GM18520 (cell line): ENCODE data around the gene CLCN1.
"Not testable (repeated sequence)": the region's sequence is repeated elsewhere in the genome, so short reads cannot be mapped to it uniquely, and the experiment has no call there.

Experiments used
- ATAC-seq: cut with Tn5 transposase; IDR thresholded peaks from one replicate; pipeline ENCODE4 v1.9.1; 2021; ENCODE audit not compliant: unreplicated experiment

The CLCN1 gene

GRCh38 chr7:143315776-143316175 lies at the start of gene CLCN1:
Gene CLCN1 (plus strand): TSS chr7:143316111. CDS start chr7:143316213, 102 bp downstream.
- no peak for ATAC-seq

DNA sequence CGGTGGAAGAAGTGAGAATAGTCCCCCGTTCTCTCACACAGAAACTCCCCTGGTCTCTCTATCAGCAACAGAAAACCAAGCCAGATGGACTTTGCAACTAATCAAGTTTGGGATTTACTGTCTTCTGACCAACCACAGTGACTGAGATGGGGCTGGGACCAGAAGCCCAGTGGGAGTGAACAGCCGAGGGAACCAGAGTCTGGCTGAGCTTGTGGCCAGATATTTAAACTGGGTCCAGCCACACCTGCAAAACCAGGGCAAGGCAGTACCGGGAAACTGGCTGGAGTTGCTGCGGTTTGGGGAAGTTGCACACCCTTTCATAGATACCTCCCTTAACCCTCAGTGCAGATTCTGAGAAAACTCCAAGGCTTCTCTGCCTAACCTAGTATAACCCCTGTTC lies 46.7 kb upstream of the CLCN1 start:
- no peak for ATAC-seq

GRCh38 chr7:143271240-143271639 lies 44.7 kb upstream of the CLCN1 start:
- ATAC-seq = no peak

DNA sequence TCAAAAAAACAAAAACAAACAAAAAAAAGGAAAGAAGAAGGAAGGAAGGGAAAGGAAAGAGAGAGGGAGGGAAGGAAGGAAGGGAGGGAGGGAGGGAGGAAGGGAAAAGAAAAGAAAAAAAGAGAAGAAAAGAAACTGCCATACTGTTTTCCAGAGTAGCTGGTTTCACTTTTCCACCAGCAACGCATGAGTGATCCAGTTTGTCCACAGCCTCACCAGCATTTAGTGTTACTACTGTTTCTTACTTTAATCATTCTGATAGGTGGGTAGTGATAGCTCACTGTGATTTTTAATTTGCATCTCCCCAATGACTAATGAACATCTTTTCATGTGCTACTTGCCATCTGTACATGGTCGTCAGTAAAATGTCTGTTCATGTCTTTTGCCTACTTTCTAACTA lies 43.0 kb upstream of the CLCN1 start:
- no peak for ATAC-seq

- ATAC-seq = no peak
Measured at GRCh38 chr7:143279186-143280098, 36.5 kb upstream of the CLCN1 start.

DNA sequence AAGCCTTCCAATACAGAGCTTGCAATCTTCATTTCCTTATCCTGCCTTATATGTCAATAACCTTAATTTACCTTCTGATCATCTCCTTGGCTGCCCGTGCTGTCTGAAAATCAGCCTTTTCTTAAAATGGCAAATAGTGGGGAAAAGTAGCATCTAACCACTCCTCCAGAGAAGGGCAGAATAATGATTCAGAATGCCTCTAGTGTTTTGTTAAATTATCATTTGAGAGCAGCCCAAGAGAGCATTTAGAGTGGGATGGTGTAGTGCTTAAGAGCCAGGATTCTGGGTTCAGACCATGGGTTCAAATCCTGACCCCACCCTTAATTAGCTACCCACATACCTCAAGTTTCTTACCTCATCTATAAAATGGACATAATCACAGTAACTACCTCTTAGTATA lies 35.8 kb upstream of the CLCN1 start:
- ATAC-seq = no peak

DNA sequence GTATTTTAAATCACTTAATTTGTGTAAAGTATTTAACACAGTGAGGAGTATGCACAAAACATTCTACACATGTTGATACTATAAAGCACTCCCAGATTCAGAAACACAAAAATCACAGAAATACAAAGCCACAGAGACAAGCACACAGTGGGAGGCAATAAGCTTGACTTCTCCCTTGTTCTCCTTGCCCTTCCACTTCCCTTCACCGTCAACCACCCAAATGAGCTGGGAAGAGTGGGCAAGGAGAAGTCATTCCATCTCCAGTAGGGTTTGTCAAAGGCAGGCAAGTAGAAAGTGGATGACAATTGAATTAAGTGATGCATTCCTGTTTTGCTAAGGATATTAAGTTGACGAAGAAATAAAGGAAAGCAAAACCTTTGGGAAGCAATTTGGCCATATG lies 35.3 kb upstream of the CLCN1 start:
- ATAC-seq = no peak

GRCh38 chr7:143281529-143281928 lies 34.4 kb upstream of the CLCN1 start:
- ATAC-seq = no peak

DNA sequence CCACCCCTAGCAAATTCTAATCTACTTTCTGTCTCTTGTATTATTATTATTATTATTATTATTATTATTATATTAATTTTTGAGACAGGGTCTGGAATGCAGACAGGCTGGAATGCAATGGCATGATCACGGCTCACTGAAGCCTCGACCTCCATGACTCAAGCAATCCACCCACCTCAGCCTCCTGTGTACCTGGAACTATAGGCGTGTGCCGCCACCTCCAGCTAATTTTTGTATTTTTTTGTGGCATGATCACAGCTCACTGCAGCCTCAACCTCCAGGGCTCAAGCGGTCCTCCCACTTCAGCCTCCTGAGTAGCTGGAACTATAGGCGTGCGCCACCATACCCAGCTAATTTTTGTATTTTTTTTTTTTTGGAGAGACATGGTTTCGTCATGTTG lies 33.8 kb upstream of the CLCN1 start:
- ATAC-seq = no peak

- no peak for ATAC-seq
Measured at GRCh38 chr7:143283381-143283780, 32.5 kb upstream of the CLCN1 start.

DNA sequence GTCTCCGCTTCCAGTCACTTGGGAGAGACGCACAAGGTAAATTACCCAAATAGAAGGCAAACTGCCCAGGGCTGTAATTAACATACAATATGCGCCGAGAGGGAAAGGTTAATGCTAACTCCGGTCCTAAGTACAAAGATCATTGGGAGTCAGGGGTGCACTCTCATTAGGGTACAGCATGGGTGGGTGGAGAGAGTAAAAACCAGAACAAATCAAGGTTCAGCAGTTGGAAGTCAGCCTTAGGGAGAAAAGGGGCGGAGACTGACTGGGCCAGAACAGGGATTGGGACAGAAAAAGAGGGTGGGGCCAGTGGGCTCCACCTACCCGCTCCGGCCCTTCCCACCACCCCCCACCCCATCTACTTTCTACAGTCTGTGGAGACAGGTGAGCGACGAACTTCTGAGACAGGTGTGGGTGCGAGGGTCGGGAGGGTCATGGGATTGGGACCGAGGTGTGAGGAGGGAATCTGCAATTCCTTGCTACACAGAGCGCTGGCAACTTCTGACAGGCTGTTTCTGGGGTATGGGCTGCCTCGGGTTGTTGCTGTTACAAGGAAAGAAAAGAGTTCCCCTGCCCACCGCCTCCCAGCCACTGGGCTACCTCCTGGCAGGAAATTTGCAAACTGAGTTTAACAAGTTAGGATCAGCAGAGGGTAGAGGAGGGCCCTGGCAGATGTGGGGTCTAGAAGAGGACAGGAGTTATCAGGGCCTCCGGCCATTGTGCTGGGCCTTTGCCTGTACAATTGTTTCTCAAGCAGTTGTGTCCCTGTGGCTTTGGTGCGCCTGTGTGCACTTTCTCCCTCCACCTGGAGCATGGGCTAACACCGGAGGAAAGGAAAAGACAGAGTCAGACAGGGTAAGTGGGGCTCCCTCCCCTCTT lies 31.1 kb upstream of the CLCN1 start, which contains the start of gene TMEM139:
Gene TMEM139, plus strand, starts transcription at position 368 of the 879 bp plus-strand sequence. CDS start 1,000 bp downstream, outside the sequence.
- no peak for ATAC-seq

DNA sequence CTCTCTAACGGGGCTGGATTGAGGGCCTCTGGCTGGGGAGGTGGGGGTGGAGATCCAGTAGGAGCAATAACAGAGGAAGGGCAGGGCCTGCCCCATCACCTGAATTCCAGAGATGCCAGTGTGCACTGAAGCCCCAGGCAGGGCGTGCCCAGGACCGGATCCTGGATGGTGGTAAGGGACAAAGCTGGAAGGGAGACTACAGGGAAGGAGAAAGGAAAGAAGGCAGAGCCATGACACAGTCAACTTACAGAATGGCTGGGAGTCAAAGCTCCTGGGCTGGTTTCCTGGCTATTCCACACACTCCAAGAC lies 30.5 kb upstream of the CLCN1 start:
- ATAC-seq = no peak

- no peak for ATAC-seq
Measured at GRCh38 chr7:143285806-143286521, 29.9 kb upstream of the CLCN1 start.

GRCh38 chr7:143286522-143286890 lies 29.4 kb upstream of the CLCN1 start:
- ATAC-seq = no peak

DNA sequence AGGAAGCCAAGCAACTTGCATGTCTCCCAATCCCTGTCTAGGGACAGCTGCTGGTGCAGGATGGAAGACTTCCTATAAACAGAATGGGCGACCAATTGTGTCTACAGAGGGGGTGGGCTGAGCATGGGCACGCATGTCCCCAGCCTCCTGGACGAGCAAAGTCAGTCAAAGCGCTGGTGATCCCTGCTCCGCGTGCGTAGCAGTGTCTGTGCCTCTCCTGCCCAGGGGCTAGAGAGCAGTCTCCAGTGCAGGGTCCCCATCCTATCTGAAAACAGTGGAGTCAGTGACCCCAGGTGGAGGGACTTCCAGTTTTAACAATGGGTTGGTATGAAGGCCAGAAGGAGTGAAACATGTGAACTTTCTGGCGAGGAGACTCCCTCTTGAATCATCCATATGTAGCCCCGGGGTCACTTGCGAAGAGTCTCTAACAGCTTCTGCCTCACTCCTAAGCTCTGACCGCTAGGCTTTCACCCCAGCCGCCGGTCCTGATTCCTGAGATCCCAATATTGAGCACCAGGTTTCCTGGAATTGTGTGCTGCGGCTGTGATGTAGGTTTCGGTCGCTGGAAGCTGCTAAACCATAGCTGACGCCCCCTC lies 28.5 kb upstream of the CLCN1 start:
- ATAC-seq = no peak

- peak; percentile 81 for ATAC-seq
Measured at GRCh38 chr7:143287935-143288826, 27.7 kb upstream of the CLCN1 start, which contains the start of gene CASP2. Gene CASP2 (plus strand): TSS chr7:143288351. CDS start chr7:143288456, 105 bp downstream.

DNA sequence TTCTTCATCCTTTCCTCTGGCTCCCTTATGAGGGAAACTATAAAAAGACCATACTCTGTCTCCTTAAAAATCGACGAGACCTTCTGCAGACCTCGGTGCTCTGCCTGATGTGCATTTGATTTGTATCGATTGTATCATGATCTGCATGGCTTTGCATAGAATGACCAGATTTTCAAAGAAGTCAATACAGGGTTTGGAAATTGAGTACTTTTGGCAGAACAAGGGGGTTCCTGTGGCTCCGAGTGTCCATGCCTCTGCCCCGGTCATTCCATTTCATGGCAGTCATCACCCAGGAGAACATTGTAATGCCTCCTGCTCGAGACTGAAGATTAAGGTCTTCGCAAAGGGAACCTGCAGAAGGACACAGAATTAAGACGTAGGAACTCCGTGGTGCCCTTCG lies 27.1 kb upstream of the CLCN1 start:
- ATAC-seq = no peak

DNA sequence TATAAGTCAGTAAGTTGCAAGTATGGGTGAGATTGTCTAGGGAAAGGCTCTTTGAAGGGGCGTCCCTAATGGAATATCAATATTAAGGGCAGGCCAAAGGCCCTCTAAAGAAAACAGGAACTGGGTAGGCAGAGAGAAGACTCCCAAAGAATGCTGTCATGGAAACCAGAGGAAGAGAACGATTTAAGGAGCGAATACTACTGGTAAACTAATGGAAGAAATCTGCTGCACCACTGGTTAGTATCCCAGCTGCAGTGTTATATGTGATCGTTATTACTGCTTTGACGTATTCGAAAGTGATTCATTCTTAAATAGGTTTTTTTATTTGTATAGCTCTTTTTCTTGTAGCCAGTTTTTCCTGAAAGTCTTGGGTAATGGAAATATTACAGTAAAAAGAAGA lies 26.5 kb upstream of the CLCN1 start:
- ATAC-seq = no peak

DNA sequence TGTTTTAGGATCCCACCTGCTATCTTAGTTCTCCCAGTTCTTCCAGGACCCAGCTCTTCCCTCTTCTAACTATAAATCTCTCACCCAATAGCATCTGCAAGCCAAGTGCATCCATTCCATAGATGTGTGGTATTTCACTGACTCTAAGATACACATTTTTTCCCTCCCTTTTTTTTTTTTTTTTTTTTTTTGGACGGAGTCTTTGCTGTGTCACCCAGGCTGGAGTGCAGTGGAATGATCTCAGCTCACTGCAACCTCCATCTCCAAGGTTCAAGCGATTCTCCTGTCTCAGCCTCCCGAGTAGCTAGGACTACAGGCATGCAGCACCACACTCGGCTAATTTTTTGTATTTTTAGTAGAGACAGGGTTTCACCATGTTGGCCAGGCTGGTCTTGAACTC lies 26.0 kb upstream of the CLCN1 start:
- not testable (repeated sequence) for ATAC-seq

- no peak for ATAC-seq
Measured at GRCh38 chr7:143290293-143290692, 25.6 kb upstream of the CLCN1 start.
